GM19023 (cell line): ENCODE results near the gene PPFIA4.

Experiments
- ATAC-seq: cut with Tn5 transposase; IDR thresholded peaks from one replicate; pipeline ENCODE4 v1.9.1; 2021; ENCODE audit warnings: mild to moderate bottlenecking, moderate library complexity; ENCODE audit not compliant: unreplicated experiment

PPFIA4 gene

DNA sequence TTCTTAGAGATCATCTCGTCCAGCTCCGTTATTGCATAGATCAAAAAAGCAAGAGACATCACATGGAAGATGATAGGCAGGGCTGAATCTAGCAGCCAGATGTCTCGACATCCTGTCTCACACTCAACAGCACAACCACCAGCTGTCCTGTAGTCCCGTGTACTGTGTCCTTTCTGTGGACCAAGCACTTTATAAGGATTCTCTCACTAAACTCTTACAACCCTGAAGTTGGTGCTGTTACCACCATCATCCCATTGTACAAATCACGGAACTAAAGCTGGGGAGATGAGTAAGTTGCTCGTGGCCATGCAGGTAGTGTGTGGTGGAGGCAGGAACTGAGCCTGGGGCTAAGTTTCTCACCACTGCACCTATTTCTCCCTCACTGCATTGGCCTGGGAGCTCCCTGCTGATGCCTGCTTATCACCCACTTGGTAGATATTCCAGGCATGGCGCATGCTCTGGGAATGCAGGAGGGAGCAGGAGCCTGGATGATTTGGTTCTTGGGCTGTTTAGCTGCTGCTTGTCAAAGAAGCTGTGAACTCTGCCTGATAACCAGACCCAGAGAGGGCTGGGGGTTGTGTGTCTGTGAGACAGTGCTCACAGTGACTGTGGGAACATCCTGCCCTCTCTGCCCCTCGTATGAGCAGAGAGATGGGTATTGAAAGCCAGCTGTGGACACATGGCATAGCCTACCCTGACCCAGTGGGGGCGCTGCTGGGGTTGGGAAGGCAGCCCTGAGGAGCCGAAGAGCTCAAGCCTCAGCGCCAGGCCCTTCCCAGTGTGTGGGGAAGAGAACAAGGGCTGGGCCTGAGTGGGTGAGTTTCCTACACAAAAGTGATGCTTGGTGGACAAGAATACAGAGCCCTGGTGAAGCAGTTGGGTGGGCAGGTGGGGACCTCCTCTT lies 13.6 kb downstream of the PPFIA4 start:
- no peak for ATAC-seq

DNA sequence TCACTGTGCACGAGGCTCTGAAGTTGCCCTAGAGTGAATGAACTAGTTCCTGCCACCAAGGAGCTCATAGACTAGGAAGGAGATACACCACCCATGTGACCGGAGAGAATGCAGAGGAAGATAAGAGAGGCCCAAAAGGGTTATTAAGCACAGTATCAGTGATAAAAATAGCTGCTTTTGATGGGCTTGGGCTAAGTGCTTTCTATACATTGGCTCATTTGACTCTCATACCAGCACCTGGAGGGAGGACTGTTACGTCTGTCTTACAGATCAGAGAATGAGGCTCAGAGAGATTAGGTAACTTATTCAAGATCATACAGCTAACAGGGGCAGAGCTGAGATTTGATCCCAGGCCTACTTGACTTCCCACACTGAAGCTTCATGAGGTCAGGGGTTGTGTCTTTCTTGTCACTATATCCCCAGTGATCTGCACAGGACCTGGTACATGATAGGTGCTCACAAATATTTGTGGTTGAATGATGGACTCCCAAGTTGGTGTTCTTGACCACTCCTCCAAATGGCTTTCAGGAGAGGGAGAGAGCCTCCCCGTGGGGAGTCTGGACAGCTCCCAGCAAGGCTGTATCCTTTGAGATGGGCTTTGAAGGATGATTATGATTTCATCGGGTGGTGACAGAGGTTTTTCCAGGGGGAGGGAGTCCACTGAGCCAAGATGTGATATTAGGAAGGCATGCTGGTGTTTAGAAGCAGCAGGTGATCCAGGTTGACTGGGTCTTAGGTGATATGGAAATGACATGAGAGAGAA lies 14.4 kb downstream of the PPFIA4 start:
- ATAC-seq, result no peak

DNA sequence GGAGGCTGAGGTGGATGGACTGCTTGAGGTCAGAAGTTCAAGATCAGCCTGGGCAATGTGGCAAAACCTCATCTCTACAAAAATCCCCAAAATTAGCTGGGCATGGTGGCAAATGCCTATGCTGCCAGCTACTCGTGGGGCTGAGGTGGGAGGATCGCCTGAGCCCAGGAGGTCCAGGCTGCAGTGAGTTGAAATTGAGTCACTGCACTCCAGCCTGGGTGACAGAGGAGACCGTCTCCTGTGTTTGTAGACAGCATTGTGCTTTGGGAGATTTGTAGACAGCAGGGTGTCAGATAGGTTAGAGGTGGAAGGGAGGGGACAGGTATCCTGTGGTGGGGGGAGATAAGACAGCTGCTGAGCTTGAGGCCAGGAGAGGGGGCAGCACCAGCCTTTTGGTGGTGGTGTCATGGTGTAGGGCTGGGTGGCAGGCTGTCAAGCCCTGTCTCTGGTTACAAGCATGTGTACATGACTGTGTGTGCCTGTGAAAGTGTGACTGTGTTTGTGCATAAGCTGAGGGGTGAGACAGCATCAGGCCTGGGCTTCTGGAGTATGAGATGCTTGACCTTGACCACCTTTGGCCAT lies 15.2 kb downstream of the PPFIA4 start:
- no peak for ATAC-seq

DNA sequence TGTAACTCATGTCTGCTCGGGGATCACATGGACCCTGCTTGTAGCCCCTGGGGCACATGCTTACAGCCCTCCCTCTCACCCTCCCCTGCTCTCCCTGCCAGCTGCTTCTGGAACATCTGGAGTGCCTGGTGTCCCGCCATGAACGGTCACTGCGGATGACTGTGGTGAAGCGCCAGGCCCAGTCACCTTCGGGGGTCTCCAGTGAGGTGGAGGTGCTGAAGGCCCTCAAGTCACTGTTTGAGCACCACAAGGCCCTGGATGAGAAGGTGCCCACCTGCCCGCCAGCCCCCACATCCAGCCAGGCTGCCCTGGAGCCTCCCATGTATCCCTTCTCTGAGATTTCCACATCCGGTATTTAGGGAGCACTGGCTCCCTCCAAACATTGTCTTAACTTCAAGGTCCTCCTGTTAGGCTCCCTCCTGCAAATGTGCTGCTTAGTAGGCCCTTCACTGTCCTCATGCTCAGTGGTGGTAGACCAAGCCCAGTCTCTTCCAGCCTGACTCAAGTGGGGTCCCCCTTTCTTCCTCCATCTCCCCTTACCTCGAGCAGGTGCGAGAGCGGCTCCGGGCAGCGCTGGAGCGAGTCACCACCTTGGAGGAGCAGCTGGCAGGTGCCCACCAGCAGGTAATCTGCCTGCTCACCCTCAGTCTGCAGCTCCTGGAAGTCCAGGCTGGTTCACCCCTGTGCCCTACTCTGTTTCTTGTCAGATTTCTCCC lies 17.7 kb downstream of the PPFIA4 start:
- ATAC-seq, result no peak

GRCh38 chr1:203044546-203045250 lies 18.4 kb downstream of the PPFIA4 start:
- ATAC-seq, result no peak

GRCh38 chr1:203045336-203045735 lies 19.0 kb downstream of the PPFIA4 start:
- no peak for ATAC-seq

GRCh38 chr1:203045821-203046594 lies 19.7 kb downstream of the PPFIA4 start:
- ATAC-seq, result no peak

DNA sequence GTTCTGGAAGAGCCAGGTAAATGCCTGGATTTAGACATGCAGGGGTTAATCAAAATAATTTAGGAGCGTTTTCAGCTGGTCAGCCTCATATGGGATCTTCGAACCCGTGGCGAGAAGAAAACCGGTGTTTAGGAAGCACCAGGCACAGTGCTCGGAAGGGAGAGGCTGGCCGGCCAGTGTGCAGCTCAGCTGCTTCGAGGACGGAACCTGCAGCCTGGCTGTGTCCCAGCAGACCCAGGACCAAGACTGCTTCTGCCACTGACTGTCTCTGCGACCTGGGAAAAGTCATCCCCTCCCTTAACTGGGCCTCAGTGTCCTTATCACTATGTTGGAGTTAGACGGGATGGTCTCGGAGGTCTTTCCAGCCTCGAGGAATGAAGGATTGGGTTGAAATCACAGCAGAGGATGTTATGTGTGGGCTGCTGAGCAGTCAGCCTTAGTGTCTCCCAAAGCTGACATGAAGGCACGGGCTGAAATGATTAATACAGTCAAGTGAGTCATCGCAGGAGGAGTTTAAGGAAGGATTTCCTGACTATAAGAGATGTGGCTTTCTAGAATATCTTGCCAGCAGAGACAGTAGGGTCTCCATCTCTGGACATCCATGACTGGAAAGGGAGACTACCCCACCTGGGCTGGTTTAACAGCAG lies 20.8 kb downstream of the PPFIA4 start:
- ATAC-seq, result no peak

DNA sequence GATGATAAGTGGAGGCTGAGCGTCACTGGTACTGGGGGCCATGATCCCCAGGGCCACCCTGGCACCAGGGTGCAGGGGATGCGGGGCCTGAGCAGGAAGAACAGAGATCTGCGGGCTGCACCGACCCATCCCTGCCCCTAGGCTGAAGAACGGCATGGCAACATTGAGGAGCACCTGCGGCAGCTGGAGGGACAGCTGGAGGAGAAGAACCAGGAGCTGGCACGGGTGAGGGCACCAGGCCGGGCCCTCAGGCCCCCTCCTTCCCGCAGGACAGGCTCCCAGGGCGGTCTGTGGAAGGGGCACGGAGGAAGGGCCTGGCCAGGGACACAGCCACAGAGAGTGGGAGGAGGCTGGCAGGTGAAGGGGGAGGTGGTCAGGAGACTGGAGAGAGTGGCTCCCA lies 21.8 kb downstream of the PPFIA4 start:
- no peak for ATAC-seq

DNA sequence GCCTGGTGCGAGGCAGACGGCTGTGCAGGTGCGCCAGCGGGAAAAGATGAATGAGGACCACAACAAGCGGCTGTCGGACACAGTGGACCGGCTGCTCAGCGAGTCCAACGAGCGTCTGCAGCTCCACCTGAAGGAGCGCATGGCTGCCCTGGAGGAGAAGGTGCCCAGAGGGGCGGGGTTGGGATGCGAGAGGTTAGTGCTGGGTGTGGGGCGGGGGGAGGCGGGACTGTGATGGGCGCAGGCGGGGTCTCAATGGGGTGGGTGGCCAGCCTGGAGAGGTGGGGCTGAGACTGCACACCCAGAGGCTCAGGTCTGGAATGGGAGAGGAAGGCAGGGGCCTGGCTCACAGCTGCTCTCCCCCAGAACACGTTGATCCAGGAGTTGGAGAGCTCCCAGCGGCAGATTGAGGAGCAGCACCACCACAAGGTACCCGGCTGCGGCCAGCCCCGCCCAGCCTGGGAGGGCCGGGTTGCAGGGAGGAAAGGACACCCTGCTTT lies 22.3 kb downstream of the PPFIA4 start:
- no peak for ATAC-seq

DNA sequence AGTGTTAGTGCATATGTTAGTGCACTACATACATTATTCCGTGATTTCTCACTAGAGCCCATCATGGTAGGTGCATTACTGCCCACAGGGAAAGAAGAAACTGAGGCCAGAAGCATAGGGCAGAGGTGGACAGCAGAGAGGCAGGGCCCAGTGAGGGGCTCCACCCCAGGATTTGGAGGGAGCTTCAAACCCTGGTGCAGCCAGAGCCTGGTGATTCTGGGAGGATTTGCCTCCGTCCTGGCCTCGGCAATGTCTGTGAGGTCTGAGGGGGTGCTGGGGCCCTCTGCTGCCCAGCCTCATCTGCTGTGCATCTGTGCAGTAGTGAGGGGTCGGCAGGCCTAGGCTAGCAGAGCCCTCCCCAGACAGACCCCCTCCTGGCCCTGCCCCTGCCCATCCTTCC lies 22.8 kb downstream of the PPFIA4 start:
- no peak for ATAC-seq

GRCh38 chr1:203049576-203050180 lies 23.4 kb downstream of the PPFIA4 start:
- ATAC-seq, result no peak

GRCh38 chr1:203050826-203051225 lies 24.5 kb downstream of the PPFIA4 start:
- ATAC-seq, result no peak

DNA sequence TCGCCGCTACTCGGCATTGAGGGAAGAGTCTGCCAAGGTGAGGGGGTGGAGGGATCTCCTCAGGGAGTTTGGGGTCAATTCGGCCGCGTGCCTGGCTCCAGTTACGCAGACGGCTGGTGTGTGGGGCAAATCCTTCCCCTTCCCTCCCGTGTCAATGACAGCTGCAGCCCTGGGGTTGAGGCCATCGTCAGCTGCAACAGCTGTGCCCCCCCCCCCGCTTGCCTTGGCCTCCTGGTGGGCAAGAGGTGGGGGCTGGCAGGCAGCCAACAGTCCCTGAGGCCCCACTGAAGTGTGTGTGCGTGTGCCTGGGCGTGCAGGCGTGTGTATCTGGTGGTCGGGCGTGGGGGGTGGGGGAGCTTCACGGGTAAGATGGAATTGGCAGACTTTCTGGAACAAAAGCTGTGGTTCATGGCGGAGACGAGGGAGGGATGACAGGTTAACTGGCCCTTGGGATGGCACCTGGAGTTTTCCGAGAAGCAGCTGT lies 25.6 kb downstream of the PPFIA4 start:
- no peak for ATAC-seq

- ATAC-seq, result no peak
Observed at GRCh38 chr1:203052601-203053000, 26.3 kb downstream of the PPFIA4 start.

GRCh38 chr1:203054184-203054583 lies 27.9 kb downstream of the PPFIA4 start:
- ATAC-seq, result no peak

DNA sequence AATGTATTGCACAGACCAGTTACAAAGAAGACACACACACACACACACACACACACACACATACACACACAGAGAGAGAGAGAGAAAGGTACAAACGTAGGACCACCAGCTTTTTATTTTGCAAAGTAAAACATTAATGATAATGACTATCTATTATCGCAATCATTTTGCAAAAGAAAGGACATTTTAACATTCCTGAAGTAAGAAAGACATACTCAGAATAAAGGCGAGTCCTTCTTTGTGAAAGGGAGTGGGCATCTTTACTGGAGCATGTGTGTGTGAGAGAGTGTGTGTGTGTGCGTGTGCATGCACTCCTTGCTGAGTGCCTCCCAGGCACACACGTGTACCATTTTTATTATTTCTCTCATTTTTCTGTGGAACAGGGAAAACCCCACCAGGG lies 28.4 kb downstream of the PPFIA4 start:
- no peak for ATAC-seq

GRCh38 chr1:203055161-203055799 lies 29.0 kb downstream of the PPFIA4 start:
- no peak for ATAC-seq
